ENCODE measurements around the gene DIP2C.
"Not testable (repeated sequence)": the region's sequence is repeated elsewhere in the genome, so short reads cannot be mapped to it uniquely, and the experiment has no call there.

The DIP2C gene

GRCh38 chr10:331186-331585 is 358.3 kb downstream of the DIP2C start:
- H3K27me3 Mint-ChIP-seq = no peaks in the 10 kb centered on the region
- H3K4me3 Mint-ChIP-seq = no peak overlapping the region
- peaks cover 39% of the 10 kb centered on the region for H3K4me1 Mint-ChIP-seq
- H3K27ac Mint-ChIP-seq = no peak overlapping the region
- H3K9me3 Mint-ChIP-seq = no peaks in the 10 kb centered on the region
- H3K36me3 Mint-ChIP-seq (ENCODE audit: low read depth) = no peaks in the 10 kb centered on the region
- ATAC-seq = no peak
- no peak for DNase-seq

GRCh38 chr10:329361-330099 is 359.9 kb downstream of the DIP2C start:
- DNase-seq (peak; percentile 34), ATAC-seq (peak; percentile 73)
- H3K27me3 Mint-ChIP-seq = peaks cover 2% of the 10 kb centered on the region
- H3K4me3 Mint-ChIP-seq = peak overlapping the region; percentile 56
- peak overlapping the region; percentile 8 for H3K27ac Mint-ChIP-seq
- no peaks in the 10 kb centered on the region for H3K9me3 Mint-ChIP-seq
- H3K4me1 Mint-ChIP-seq = peaks cover 43% of the 10 kb centered on the region
- no peaks in the 10 kb centered on the region for H3K36me3 Mint-ChIP-seq (ENCODE audit: low read depth)

DNA sequence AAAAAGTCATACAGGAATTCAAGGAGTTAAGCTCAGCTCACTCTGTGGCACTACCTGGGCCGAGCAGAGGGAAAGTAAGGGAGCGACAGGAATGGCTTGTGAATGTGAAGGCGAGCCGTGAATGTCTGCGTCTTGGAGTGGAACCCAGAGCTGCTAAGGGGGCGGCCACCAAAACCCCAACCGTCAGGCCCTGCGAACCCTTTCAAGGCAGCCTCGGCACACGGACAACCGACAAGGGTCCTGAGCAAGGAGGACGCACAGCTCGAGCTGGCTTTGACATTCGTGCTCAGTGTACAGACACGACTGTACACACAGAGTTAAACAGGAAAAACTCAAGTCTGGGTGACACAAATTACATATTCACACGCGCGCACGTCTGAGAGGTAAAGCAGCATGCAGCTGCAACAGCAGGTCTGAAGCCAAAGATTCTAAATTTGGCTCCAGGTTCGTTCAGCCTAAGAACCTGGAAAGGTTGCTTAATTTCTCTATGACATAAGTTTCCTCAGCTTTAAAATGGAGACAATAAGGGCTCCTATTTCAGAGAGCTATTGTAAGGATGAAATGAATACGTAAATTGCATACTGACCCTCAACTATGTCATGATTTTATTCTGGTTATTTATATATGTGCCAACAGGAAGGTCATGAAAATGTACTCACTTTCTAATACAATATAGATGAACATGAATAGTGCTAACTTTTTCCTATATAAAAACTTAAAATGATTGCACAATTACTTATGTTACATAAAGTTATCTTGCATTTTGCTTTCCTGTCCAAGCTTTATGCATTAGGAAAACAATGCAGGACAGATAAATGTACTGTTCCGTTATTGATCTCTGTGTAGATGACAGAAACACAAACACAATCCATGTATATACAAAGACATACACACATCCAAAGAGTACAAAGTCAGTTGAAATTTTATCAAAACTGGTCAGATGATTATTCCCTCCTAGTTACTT is 361.3 kb downstream of the DIP2C start:
- DNase-seq = no peak
- Mint-ChIP-seq H3K36me3 (ENCODE audit: low read depth) (peaks cover 3% of the 10 kb centered on the region), H3K4me1 (peaks cover 41% of the 10 kb centered on the region), H3K27ac (no peak overlapping the region), H3K4me3 (no peak overlapping the region), H3K27me3 (peaks cover 2% of the 10 kb centered on the region), H3K9me3 (no peaks in the 10 kb centered on the region)
- ATAC-seq = no peak

DNA sequence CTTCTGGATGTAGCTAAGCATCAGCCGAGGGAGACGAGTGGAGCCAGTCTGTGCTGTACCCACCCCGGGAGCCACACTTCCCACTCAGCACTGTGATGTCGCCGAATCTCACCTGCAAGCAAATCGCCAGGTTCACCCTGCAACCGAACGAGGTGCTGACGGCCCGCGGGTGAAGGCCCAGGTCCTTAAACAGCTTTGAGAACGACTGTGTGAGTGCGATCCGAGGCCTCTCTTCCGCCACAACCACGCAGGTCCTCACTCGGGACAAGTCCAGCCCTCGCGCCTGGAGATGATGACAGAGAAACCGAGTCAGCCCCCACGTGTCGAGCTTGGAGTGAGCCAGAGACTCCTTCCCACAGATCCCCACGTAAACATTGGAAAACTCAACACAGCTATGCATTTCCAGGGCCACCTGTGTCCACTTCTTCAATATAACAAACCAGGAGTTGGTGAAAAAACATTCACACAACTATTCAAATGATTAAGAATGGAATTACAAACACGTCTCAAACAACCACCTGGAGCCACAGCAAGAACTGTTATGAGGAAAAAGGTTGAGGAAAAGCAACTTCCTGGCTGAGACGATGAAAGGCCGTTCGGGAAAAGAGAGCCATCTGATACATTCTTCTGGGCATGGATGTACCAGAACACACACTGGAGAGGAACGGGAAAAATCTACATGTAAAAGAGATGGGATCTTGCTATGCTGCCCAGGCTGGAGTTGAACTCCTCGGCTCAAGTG is 362.4 kb downstream of the DIP2C start:
- ATAC-seq = no peak
- H3K27ac Mint-ChIP-seq = no peak overlapping the region
- no peak overlapping the region for H3K4me3 Mint-ChIP-seq
- peaks cover 31% of the 10 kb centered on the region for H3K4me1 Mint-ChIP-seq
- peaks cover 2% of the 10 kb centered on the region for H3K27me3 Mint-ChIP-seq
- no peaks in the 10 kb centered on the region for H3K9me3 Mint-ChIP-seq
- peaks cover 3% of the 10 kb centered on the region for H3K36me3 Mint-ChIP-seq (ENCODE audit: low read depth)
- DNase-seq = no peak

DNA sequence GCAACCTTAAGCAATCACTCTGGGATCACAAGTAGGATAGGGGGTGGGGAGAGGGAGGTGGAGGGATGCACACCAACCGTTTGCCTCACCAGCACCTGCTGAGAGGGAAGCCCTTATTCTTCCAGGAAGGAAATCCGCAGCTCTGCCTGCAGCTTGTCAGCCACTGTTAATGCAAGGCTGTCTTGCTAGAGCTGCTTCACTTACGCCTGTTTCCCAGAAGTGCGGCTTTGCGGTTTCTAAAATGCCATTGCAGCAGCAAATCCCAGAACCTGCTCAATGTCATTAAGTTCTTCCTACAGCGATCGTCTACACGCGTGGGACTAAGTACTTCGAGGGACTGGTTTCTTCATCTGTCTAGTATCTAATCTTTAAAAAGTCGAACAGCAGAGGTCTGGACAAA is 363.1 kb downstream of the DIP2C start:
- peaks cover 26% of the 10 kb centered on the region for H3K4me1 Mint-ChIP-seq
- H3K4me3 Mint-ChIP-seq = no peak overlapping the region
- H3K9me3 Mint-ChIP-seq = no peaks in the 10 kb centered on the region
- H3K27me3 Mint-ChIP-seq = peaks cover 2% of the 10 kb centered on the region
- DNase-seq = no peak
- peaks cover 3% of the 10 kb centered on the region for H3K36me3 Mint-ChIP-seq (ENCODE audit: low read depth)
- no peak overlapping the region for H3K27ac Mint-ChIP-seq
- ATAC-seq = no peak

GRCh38 chr10:325282-325681 is 364.2 kb downstream of the DIP2C start:
- Mint-ChIP-seq H3K4me1 (peaks cover 23% of the 10 kb centered on the region), H3K27ac (no peak overlapping the region), H3K9me3 (no peaks in the 10 kb centered on the region), H3K27me3 (peaks cover 2% of the 10 kb centered on the region), H3K36me3 (ENCODE audit: low read depth) (peaks cover 3% of the 10 kb centered on the region), H3K4me3 (no peak overlapping the region)
- no peak for DNase-seq
- no peak for ATAC-seq

DNA sequence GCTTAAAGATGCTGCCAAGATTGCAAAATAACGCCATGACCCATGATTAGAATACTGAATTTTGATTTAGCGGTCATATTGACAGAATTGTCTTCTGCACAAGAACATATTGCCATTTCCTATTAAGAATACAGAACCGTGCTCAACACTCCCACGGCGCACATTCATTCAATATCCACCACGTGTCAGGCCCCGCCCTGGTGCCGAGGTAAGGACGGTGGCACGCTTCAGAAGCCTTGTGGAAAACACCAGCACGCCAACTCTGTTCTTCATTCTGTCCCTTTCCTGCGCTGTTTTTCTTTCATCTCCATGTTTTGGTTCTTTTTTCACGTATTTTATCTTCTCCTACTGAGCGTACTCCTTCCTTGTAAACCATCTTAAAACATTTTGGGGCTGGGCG is 364.9 kb downstream of the DIP2C start:
- no peak overlapping the region for H3K27ac Mint-ChIP-seq
- H3K9me3 Mint-ChIP-seq = no peaks in the 10 kb centered on the region
- peaks cover 2% of the 10 kb centered on the region for H3K27me3 Mint-ChIP-seq
- peaks cover 3% of the 10 kb centered on the region for H3K36me3 Mint-ChIP-seq (ENCODE audit: low read depth)
- H3K4me1 Mint-ChIP-seq = peaks cover 18% of the 10 kb centered on the region
- H3K4me3 Mint-ChIP-seq = no peak overlapping the region
- DNase-seq (no peak), ATAC-seq (no peak)

DNA sequence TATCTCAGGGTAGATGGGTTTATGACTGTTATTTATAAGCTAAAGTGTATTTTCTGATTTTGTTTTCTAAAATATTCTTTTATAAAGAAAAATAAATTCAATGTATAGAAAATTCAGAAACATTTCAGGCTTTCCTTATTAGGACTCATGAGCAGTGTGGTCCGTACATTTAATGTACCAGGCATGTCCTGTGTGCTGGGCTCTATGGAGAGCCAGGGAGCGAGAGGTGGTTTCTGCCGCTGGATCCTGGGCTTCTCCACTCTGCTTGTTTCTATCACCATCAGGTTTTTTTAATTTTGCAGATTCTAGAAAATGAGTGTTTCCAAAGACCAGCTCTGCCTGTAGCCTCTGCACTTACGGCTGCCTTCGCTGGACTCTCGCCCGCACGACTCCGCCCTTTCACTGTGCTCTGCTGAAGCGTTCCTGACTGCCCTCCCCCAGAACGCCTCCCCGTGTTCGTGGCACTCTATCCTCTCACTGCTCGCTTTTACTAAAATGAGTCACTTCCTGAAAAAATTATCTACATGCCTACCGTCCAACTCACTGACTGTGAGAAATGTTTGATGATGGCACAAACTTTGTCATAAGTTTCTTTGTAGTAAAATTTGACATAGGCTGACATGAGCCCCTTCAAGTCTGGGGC is 365.7 kb downstream of the DIP2C start:
- Mint-ChIP-seq H3K27ac (no peak overlapping the region), H3K4me3 (peak overlapping the region; percentile 54), H3K27me3 (peaks cover 2% of the 10 kb centered on the region), H3K36me3 (ENCODE audit: low read depth) (peaks cover 3% of the 10 kb centered on the region), H3K4me1 (peaks cover 13% of the 10 kb centered on the region), H3K9me3 (no peaks in the 10 kb centered on the region)
- DNase-seq (peak; percentile 42), ATAC-seq (peak; percentile 96)

GRCh38 chr10:323046-323445 is 366.4 kb downstream of the DIP2C start:
- DNase-seq; H3K27ac Mint-ChIP-seq; ATAC-seq; H3K4me3 Mint-ChIP-seq; H3K9me3 Mint-ChIP-seq; H3K36me3 Mint-ChIP-seq (ENCODE audit: low read depth); H3K27me3 Mint-ChIP-seq: not testable (repeated sequence)
- H3K4me1 Mint-ChIP-seq = peaks cover 15% of the 10 kb centered on the region

- H3K4me1 Mint-ChIP-seq = peaks cover 31% of the 10 kb centered on the region
- H3K4me3 Mint-ChIP-seq = no peak overlapping the region
- no peaks in the 10 kb centered on the region for H3K9me3 Mint-ChIP-seq
- peaks cover 3% of the 10 kb centered on the region for H3K36me3 Mint-ChIP-seq (ENCODE audit: low read depth)
- DNase-seq = no peak
- no peak overlapping the region for H3K27ac Mint-ChIP-seq
- ATAC-seq = no peak
- peaks cover 2% of the 10 kb centered on the region for H3K27me3 Mint-ChIP-seq
Observed at GRCh38 chr10:320771-321170, 368.7 kb downstream of the DIP2C start.

GRCh38 chr10:317926-318325 is 371.5 kb downstream of the DIP2C start:
- Mint-ChIP-seq H3K4me1 (peaks cover 31% of the 10 kb centered on the region), H3K27ac (peak overlapping the region; percentile 65), H3K27me3 (no peaks in the 10 kb centered on the region), H3K4me3 (no peak overlapping the region), H3K9me3 (no peaks in the 10 kb centered on the region), H3K36me3 (ENCODE audit: low read depth) (no peaks in the 10 kb centered on the region)
- DNase-seq (no peak), ATAC-seq (no peak)

DNA sequence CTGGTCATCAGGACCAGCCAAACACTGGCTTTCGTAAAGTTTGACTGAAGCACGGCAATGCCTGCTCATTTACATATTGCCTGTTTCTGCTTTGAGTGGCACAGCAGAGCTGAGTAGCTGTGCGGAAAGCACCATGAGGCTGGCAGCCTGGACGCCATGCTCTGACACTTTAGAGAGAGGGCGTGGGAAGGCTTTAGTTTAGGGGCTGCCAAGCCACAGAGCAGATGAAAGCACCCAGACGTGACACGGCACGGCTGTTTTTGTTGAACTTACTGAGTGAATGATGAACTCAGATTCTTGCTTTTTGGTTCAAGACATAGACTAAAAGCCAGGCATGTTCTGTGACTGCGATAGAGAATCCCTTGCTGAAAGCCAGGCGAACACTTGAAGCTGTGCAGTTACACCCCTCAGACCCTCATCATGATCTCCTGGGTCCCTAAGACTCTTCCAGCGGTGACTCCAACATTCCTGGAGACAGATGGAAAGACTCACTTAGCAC is 372.1 kb downstream of the DIP2C start:
- H3K4me1 Mint-ChIP-seq = peaks cover 31% of the 10 kb centered on the region
- peak overlapping the region; percentile 6 for H3K4me3 Mint-ChIP-seq
- peak overlapping the region; percentile 65 for H3K27ac Mint-ChIP-seq
- no peaks in the 10 kb centered on the region for H3K36me3 Mint-ChIP-seq (ENCODE audit: low read depth)
- peak; percentile 96 for ATAC-seq
- H3K27me3 Mint-ChIP-seq = no peaks in the 10 kb centered on the region
- DNase-seq = peak; percentile 47
- no peaks in the 10 kb centered on the region for H3K9me3 Mint-ChIP-seq

DNA sequence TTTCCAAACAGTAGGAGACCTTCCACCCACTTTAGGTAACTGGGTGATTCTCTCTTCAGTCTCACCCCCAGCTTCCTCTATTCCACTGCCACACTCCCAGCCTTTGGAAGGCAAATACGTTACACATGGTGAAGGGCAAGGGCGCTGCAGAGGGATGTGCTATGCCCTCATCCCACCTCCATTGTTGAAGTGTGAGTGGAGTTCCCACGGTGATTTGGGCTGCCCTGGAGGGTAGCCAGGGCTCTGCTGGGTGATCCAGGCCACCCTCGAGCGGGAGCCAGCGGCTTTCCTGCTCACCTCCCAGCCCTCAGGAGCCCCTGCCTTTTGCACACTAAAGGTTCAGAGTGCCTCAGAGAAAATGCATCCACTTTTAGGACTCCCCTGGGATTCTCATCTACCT is 373.1 kb downstream of the DIP2C start:
- no peak for DNase-seq
- Mint-ChIP-seq H3K9me3 (no peaks in the 10 kb centered on the region), H3K27ac (no peak overlapping the region), H3K4me1 (peaks cover 31% of the 10 kb centered on the region), H3K4me3 (no peak overlapping the region), H3K27me3 (no peaks in the 10 kb centered on the region), H3K36me3 (ENCODE audit: low read depth) (no peaks in the 10 kb centered on the region)
- ATAC-seq = no peak

DNA sequence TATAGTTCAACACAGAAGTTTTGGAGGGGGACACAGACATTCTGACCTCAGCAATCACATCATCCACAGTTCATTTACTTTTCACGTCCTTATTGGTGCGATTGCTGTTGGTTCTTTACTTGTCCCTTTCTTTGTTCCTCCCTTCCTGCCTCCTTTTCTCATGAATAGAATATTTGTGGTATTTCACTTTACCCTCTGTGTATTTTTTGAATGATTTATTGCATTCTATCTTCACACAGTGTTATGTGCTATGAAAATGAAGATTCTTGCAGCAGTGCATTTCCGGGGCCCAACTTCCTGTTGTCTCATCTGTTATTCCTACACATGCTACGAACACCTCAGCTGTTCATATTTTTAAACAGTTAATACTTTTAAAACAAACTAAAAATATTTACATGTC is 374.6 kb downstream of the DIP2C start:
- peak overlapping the region; percentile 74 for H3K27ac Mint-ChIP-seq
- H3K4me3 Mint-ChIP-seq = no peak overlapping the region
- H3K27me3 Mint-ChIP-seq = no peaks in the 10 kb centered on the region
- H3K4me1 Mint-ChIP-seq = peaks cover 34% of the 10 kb centered on the region
- H3K9me3 Mint-ChIP-seq = no peaks in the 10 kb centered on the region
- H3K36me3 Mint-ChIP-seq (ENCODE audit: low read depth) = no peaks in the 10 kb centered on the region
- DNase-seq (no peak), ATAC-seq (no peak)
